GM19193 (cell line): Measurements from ENCODE around the gene TMPRSS6.

ENCODE experiments used
- POLR2A ChIP-seq: IDR thresholded peaks from 4 replicates; pipeline ENCODE4 v1.6.1; 2011; ENCODE audit not compliant: insufficient read depth, insufficient read length; ENCODE audit errors: extremely low read depth

TMPRSS6 gene

DNA sequence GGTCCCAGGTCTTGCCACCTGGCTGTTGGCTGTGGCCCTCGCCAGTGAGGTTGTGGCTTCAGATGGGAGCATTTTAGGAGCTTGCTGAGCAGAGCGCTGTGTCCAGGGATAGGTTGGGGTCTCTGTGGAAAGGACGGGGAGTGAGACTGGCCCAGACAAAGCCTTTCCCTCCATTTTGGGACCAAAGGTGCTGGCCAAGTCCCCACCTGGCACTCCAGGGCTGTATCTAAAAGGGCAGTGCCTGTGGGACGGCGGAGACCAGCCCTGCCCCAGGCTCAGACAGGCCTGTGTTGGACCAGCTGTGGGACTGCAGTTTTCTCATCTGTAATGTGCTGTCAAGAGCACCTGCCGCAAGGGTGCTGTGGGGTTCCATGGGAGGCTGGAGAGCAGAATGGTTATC is 62.9 kb downstream of the TMPRSS6 start:
- no peak for TF ChIP-seq POLR2A

DNA sequence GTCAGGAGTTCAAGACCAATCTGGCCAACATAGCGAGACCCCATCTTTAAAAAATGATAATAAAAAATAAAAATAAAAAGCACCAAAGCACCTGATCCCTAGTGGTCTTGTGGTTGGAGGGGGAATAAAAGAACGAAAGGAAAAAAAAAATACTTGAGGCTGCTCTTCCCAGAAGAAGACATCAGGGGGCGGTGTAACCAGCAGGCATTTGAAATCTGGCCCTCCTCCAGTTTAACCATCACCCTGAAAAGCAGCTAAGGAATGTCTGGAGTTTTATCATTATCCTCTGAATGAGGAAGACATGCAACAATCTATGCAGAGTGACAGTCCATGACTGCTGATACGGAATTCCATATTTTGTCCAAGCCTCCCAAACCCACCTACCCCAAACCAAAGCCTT is 63.6 kb downstream of the TMPRSS6 start:
- TF ChIP-seq POLR2A, result no peak

DNA sequence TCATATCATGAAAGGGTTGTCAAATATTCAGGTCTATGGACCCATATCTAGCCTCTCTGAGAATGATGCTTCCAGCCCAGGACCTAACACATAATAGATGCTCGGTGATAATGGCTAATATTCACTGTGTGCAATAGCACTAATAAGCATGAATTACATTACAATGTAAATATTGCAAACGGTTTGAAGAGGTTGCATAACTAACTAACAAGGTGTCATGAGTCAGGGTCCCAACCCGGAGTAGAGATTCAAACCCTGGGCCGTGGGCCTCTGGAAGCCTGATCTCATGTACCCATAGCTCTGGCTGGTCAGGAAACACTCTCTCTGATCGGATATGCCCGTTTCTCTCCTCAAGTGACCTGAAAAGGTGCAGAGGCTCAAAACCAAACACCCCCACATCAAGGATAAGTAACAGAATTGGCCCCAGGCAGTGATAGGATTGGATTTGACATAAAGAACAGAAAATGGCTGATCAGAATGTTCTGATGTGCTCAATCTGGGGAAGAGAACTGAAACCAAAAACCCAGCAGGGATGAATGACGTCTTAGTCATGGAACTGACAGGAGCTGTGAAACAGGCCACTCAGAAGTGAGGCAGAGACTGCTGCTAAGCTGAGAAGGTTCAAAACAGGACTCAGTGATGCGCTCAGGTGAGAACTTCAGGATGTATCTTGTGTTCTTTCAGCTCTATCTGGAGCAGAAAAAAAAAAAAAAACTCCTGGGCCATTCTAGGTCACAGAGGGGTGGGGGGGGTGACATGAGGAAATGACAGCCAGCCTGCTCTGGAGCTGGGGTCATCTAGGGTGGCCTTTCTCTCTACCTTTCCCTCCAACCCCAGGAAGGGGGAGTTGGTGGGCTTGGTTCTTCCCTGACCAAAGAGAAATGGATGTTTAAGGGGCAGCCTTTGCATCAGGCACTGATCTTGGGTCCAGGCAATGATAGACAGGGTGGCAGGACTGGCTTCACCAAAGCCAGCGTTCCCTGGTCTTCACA is 64.6 kb downstream of the TMPRSS6 start:
- no peak for TF ChIP-seq POLR2A

DNA sequence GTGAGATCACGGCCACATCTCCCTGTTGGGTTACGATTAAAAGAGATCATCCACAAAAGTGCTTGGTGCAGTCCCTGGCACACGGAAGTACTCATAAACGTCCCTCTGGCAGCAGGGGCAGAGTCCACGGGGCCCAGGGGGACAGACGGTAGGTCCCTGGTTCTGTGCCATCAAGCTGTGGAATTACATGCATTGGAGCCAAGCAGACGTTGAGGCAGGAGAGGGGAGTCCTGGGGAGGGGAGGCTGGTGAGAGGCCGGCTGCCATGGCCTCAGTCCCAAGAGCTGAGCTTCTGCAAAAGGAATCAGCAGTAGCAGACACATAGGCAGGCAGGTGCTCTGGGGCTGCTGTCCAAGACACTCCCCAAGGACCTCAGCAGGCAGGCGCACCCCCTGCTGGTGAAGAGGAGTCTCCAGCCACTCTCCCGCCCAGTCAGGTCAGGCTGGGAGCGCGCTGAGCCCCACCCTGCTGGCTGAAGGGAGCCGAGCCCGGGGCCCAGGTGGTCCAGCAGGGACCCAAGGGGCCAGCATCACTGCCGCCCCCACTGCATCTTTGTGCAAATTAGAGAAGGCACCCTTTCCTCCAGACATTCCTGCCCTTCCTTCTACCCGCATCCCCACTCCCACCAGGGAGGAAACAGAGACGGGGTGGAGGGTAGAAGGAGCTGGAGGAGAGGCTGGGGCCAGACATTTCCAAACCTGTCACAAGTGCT is 65.5 kb downstream of the TMPRSS6 start:
- TF ChIP-seq POLR2A, result no peak

- no peak for TF ChIP-seq POLR2A
Measured at GRCh38 chr22:37043209-37043827, 66.2 kb downstream of the TMPRSS6 start.

- TF ChIP-seq POLR2A, result no peak
Measured at GRCh38 chr22:37039466-37039865, 70.0 kb downstream of the TMPRSS6 start.

DNA sequence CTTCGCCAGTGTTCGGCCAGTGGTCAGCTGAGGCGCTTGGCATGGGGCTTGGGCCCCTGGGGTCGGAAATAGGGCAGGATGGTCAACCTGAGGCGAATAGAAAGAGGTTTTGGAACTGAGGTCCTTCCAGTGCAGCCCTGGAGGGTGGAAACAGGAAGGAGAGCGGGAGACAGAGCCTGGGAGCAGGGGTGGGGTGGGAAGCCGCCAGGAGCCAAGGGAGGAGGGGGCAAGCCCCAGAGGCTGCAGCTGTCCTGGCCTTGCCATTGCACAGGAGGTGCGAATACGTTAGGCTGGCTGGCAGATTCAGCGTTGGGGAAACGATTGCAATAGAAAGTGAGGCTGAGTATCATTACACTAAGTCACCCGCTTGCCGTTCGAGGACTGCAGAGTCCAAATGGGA is 71.8 kb downstream of the TMPRSS6 start:
- TF ChIP-seq POLR2A, result no peak

GRCh38 chr22:37036655-37037377 is 72.7 kb downstream of the TMPRSS6 start:
- no peak for TF ChIP-seq POLR2A

GRCh38 chr22:37033605-37034430 is 75.7 kb downstream of the TMPRSS6 start:
- no peak for TF ChIP-seq POLR2A

DNA sequence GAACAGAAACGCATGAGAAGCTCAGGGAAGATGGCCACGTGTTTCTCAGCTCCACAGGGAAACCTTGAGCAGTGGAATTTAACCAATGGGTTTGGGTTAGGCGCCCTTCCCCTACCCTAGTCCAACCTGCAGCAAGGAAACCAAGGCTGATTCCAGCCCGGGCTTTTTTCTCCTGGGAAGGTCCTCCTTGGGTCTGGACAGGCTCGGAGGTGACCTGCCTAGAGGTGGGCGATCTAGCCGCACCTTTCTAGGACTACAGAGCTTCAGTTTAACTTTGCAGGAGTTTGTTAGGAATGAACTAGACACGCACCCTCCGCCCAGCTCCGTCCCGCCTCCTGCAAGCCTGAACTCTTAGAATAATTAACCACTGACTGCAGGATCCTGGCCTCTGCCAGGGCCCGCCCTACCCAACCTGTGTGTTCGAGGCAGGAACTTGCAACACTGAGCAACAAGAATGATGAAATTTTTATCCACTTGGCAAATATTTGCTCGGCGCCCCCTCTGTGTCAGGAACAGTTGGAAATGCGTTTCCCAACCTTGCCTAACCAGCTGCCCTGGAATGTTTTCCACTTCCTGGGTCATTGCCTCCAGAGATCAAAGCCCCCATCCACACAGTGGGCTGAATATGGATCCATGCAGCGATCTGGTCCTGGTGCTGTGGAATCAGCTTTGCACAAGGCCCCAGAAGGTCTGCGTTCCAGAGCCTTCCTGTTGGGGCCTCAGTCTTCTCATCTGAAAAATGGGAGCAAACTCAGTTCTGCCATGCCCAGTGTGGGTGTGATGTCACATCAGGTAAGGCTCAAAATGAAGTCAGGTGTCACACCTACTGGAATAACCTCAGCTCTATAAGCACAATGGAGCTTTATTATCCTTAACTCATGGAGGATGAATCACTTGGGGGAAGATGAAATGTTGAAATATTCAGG is 76.7 kb downstream of the TMPRSS6 start:
- no peak for TF ChIP-seq POLR2A

- TF ChIP-seq POLR2A, result no peak
Measured at GRCh38 chr22:37032134-37032534, 77.4 kb downstream of the TMPRSS6 start.

GRCh38 chr22:37030560-37031281 is 78.8 kb downstream of the TMPRSS6 start:
- no peak for TF ChIP-seq POLR2A

DNA sequence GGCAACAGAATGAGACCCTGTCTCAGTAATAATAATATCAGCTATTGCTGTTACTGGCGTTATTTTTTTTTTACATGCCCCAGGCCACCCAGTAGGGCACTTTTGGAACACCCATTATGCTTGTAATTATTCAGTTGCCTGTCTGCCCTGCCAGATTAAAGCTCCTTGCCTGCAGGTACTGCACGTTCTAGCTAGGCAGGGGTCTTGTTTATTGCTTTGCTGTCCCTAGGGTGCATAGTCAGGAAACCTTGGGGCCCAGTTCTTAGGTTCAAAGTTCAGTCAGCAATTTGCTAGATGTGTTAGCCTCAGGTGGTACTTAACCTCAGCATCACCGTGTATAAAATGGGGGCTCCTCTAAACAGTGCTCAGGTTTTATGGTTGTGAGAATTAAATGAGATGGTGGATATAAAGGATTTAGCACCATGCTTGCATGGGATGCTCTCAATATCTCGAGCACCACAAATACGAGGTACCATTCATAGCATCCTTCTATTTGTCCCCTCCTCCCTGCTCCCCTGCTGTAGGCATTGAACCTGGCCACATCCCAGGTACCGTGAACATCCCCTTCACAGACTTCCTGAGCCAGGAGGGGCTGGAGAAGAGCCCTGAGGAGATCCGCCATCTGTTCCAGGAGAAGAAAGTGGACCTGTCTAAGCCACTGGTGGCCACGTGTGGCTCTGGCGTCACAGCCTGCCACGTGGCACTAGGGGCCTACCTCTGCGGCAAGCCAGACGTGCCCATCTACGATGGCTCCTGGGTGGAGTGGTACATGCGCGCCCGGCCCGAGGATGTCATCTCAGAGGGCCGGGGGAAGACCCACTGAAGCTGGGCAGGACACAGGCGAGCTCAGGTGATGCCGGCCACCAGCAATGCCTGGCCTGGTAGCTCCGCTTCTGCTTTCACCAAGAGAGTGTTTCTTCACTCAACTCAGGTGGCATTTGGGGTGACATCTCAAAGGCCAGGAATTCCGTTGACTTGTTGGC is 80.5 kb downstream of the TMPRSS6 start:
- no peak for TF ChIP-seq POLR2A
